ENCODE results near the gene SLC25A1. TPM values are rescaled to one million over a fixed set of nuclear protein-coding genes. Genes with fewer than 3 reads are reported as not detected.

The SLC25A1 gene
- total and polyA plus RNA-seq, 8 donors: 45.7 to 99.3 (median 52.2) TPM

DNA sequence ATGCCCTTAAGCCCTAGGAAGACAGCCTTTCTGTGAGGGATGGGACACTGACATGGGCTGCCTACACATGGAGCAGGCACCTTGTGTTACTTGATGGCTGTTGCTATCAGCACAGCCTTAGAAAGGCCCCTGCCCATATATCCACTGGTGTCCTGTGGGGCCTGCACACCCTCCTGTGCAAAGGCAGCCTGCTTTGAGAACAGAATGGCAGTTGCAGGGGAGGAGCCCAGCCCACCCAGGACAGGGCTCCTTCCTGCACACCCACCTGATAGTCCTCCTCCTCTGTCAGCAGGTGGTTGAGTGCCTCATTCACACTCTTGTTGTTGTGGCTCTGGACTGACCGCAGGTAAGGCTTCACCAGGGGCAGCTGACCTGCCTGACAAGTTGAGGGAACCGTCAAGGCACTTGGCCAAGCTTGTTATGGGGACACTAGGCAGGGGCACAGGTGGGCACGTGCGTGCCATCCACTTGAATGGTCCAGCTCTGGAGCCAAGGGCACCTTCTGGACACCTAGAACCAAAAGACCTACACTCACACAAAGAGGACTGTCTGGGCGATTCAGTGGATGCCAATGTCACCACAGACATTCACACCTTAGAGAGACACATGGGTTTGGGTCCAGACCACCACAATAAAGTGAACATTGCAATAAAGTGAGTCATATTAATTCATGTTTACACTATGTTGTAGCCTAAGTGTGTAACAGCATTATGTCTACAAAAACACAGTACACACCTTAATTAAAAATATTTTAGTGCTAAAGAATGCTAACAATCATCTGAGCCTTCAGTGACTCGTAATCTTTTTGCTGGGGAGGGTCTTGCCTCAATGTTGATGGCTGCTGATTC, 9.4 kb upstream of the SLC25A1 start:
- H3K36me3 ChIP-seq: peaks cover 0 to 46% of the 10 kb centered on the region in 2 donors
- no peak for ATAC-seq
- no peak overlapping the region for H3K4me3 ChIP-seq
- no peaks in the 10 kb centered on the region for H3K4me1 ChIP-seq
- DNase-seq: no peak
- TF ChIP-seq, protein P1, sequence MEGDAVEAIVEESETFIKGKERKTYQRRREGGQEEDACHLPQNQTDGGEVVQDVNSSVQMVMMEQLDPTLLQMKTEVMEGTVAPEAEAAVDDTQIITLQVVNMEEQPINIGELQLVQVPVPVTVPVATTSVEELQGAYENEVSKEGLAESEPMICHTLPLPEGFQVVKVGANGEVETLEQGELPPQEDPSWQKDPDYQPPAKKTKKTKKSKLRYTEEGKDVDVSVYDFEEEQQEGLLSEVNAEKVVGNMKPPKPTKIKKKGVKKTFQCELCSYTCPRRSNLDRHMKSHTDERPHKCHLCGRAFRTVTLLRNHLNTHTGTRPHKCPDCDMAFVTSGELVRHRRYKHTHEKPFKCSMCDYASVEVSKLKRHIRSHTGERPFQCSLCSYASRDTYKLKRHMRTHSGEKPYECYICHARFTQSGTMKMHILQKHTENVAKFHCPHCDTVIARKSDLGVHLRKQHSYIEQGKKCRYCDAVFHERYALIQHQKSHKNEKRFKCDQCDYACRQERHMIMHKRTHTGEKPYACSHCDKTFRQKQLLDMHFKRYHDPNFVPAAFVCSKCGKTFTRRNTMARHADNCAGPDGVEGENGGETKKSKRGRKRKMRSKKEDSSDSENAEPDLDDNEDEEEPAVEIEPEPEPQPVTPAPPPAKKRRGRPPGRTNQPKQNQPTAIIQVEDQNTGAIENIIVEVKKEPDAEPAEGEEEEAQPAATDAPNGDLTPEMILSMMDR (IDR thresholded peaks at IDR 0.05): no peak
- intact Hi-C loops (cut with DNase I): no loop called here
- H3K27me3 ChIP-seq: no peaks in the 10 kb centered on the region
- H3K9me3 ChIP-seq: no peaks in the 10 kb centered on the region
- no peak overlapping the region for H3K27ac ChIP-seq

DNA sequence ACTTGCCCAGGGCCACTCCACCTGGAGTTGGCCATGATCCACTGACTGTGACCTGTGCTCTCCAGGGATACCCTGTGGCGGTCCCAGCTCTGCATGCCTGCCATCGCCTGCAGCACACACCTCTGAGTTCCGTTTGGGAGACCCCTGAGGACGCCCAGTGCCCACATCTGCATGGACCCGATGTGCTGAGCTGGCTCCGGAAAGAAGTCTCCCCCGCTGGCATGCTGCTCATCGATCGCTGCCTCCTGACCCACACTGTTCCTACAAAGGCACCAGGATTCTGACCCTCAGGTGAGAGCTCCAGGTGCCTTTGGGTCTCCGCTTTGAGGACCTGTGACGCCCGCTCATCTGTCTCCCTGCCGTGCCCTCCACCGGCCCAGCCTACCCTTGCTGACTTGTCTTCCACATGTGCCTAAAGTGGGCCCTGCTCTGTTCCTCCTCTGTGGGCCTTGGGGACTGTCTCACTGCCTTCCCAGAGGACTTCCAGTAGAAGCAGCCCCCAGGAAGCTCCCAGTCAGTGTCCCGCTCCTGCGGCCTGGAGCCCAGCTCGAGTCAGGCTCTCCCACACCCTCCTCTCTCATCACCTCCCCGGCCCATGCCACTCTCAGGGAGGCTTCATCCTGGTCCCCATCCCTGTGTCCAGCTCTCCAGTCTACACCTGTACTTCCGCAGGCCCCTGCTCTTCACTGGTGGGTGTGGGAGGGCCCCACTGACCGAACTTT, 5.9 kb upstream of the SLC25A1 start:
- H3K4me3 ChIP-seq: no peak overlapping the region
- ATAC-seq: no peak
- H3K4me1 ChIP-seq: peaks cover 0 to 7% of the 10 kb centered on the region in 2 donors
- peaks cover 0 to 23% of the 10 kb centered on the region in 2 donors for H3K36me3 ChIP-seq
- no peak for DNase-seq
- TF ChIP-seq, protein P1 (IDR thresholded peaks at IDR 0.05): no peak
- H3K9me3 ChIP-seq: no peaks in the 10 kb centered on the region
- intact Hi-C loops (cut with DNase I): no loop called here
- no peaks in the 10 kb centered on the region for H3K27me3 ChIP-seq
- H3K27ac ChIP-seq: peak overlapping the region in 1 of 2 donors; percentile 45

DNA sequence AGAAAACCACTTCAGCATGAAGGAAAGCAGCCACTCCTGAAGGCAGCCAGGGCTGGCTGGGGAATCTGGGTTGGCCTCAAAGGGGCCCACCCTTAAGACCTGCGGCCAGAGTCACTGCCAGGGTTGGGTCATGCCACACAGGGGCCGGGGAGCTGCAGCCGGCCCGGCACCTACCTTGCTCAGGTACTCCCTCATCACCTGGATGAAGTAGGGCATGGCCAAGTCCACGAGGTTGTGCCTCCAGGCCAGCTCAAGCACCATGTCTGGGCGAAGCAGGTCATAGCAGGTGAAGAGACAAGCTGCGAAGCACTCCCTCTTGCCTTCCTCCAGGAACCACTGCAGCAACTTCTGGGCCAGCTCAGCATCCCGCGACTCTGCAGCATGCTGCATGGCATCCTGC, 4.7 kb upstream of the SLC25A1 start:
- intact Hi-C loops (cut with DNase I): no loop called here
- TF ChIP-seq, protein P1 (IDR thresholded peaks at IDR 0.05): no peak
- H3K4me1 ChIP-seq: peaks cover 0 to 13% of the 10 kb centered on the region in 2 donors
- peaks cover 0 to 15% of the 10 kb centered on the region in 2 donors for H3K36me3 ChIP-seq
- H3K9me3 ChIP-seq: no peaks in the 10 kb centered on the region
- no peaks in the 10 kb centered on the region for H3K27me3 ChIP-seq
- no peak for ATAC-seq
- H3K4me3 ChIP-seq: no peak overlapping the region
- H3K27ac ChIP-seq: no peak overlapping the region
- no peak for DNase-seq

DNA sequence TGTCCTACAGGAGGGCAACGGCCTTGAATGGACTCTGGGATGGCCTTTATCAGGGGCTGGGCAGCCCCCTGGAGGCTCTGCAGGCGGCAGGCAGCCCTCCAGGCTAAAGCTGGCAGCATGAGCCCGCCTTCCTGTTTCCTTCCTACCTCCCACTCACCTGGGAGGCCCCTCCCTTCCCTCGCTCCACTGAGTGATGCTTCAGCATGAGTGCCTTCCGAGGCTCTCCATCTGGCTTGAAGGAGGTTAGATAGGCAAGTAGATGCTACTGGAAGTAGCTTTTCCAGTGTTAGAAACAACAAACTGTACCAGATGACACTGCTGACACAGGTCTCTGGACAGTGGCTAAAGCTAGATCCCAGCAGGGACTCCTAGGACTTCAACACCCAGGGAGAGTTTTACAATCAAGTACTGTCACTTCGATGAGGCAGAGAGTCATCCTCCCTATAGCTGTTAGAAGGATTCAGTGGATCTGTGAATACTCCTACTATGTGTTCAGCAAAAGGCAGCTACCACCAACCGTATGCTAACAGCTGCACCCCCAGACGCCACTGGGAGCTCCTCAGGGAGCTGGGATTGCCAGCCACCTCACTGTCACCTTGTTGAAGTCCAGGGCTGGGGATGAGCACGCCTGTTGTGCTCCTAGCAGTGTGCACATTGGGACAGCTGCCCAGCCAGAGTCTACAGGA, 4.1 kb upstream of the SLC25A1 start:
- ATAC-seq: no peak

More for the DNA sequence above, 4.1 kb upstream of the SLC25A1 start:
- Histone ChIP-seq H3K27me3 (no peaks in the 10 kb centered on the region), H3K36me3 (peaks cover 0 to 9% of the 10 kb centered on the region in 2 donors), H3K4me1 (peaks cover 2 to 19% of the 10 kb centered on the region in 2 donors), H3K27ac (no peak overlapping the region), H3K9me3 (no peaks in the 10 kb centered on the region), H3K4me3 (no peak overlapping the region)
- intact Hi-C loops (cut with DNase I): no loop called here
- TF ChIP-seq, protein P1 (IDR thresholded peaks at IDR 0.05): no peak
- no peak for DNase-seq

Data from left lung (tissue), 10 donors.